Prostate gland (tissue), 2 donors: ENCODE measurements around the gene ZNF787.

ENCODE experiments used
- POLR2AphosphoS5 ChIP-seq: sonication (generic); formaldehyde crosslinking; IDR thresholded peaks from one replicate; pipeline ENCODE4 v1.6.1; 2017; ENCODE audit warnings: antibody characterized with exemption
- TF ChIP-seq, protein P1 (sequence below), 4 experiments: fragments of 200-600 bp in 2 of 4; fragments of 450-650 bp in 2 of 4; sonication (generic) in 2 of 4; IDR thresholded peaks; 1 replicate in 3 of 4; 2 replicates in 1 of 4; pipeline ENCODE4 v1.5.1; 2016 to 2019; ENCODE audit warnings: antibody characterized with exemption in 4 of 4, mild to moderate bottlenecking in 2 of 4, moderate library complexity in 2 of 4

- TF ChIP-seq, protein P1, sequence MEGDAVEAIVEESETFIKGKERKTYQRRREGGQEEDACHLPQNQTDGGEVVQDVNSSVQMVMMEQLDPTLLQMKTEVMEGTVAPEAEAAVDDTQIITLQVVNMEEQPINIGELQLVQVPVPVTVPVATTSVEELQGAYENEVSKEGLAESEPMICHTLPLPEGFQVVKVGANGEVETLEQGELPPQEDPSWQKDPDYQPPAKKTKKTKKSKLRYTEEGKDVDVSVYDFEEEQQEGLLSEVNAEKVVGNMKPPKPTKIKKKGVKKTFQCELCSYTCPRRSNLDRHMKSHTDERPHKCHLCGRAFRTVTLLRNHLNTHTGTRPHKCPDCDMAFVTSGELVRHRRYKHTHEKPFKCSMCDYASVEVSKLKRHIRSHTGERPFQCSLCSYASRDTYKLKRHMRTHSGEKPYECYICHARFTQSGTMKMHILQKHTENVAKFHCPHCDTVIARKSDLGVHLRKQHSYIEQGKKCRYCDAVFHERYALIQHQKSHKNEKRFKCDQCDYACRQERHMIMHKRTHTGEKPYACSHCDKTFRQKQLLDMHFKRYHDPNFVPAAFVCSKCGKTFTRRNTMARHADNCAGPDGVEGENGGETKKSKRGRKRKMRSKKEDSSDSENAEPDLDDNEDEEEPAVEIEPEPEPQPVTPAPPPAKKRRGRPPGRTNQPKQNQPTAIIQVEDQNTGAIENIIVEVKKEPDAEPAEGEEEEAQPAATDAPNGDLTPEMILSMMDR (IDR thresholded peaks at IDR 0.05) = peak in 2 of 4 experiments; percentile 21
- TF ChIP-seq POLR2AphosphoS5 = no peak
These were observed 520 bp downstream of the ZNF787 start for GRCh38 chr19:56120371-56121179.
